ENCODE results near the gene STRIP1. TPM values are rescaled to one million over a fixed set of nuclear protein-coding genes. Genes with fewer than 3 reads are reported as not detected.

STRIP1 gene
- total RNA-seq, 4 donors from 2014 or later = 43.0 to 71.0 (median 57.6) TPM

DNA sequence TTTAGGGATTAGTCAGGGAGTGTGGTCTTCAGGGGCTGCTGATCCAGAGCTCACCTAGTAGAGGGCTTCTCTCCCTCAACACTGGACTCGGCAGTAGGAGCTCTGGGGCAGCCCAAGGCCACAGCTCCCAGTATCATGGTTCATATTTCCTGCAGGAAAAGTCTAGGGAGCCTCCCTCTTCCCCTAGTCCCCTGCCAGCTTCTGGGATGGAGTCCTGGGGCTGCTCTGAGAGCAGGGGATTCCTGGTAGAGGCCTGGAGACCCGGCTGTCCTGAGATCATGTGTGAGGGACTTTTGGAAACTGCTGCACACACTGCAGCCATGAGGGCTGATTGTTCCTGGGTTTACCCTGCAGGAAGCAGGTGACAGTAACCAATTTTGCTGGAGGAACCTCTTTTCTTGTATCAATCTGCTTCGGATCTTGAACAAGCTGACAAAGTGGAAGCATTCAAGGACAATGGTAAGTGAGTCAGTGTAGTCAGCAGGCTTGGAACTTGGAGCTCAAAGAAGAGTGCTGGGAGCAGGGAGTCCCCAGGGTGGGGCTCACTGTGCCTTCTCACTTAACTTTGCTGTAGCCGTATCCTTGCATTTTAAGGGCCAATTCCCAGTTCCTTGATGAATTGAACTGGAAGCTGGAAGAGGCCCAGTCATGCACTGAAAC is 16.3 kb downstream of the STRIP1 start:
- WGBS = 52% methylated on average over 4 of the region's 4 CpGs
- Histone ChIP-seq H3K9me3 (no peaks in the 10 kb centered on the region), H3K27me3 (no peaks in the 10 kb centered on the region), H3K27ac (no peak overlapping the region), H3K4me3 (no peak overlapping the region), H3K4me1 (peaks cover 15% of the 10 kb centered on the region), H3K36me3 (peaks cover 99% of the 10 kb centered on the region)
- no peak for DNase-seq (ENCODE audit: low spot score in 2 of 2)
- no peak for TF ChIP-seq POLR2A (IDR thresholded peaks at IDR 0.05)
- TF ChIP-seq CTCF (IDR thresholded peaks at IDR 0.05) = no peak
- TF ChIP-seq POLR2AphosphoS5 (IDR thresholded peaks at IDR 0.05) = no peak
- no peak for TF ChIP-seq EP300 (IDR thresholded peaks at IDR 0.05)

- 60% methylated on average over 2 of the region's 2 CpGs for WGBS
- no peak overlapping the region for H3K27ac ChIP-seq
- no peak for DNase-seq (ENCODE audit: low spot score in 2 of 2)
- H3K4me1 ChIP-seq = peaks cover 19% of the 10 kb centered on the region
- TF ChIP-seq POLR2A (IDR thresholded peaks at IDR 0.05) (no peak), POLR2AphosphoS5 (IDR thresholded peaks at IDR 0.05) (no peak), EP300 (IDR thresholded peaks at IDR 0.05) (no peak), CTCF (IDR thresholded peaks at IDR 0.05) (no peak)
- no peaks in the 10 kb centered on the region for H3K9me3 ChIP-seq
- peaks cover 99% of the 10 kb centered on the region for H3K36me3 ChIP-seq
- no peak overlapping the region for H3K4me3 ChIP-seq
- H3K27me3 ChIP-seq = no peaks in the 10 kb centered on the region
Measured at GRCh38 chr1:110051262-110051648, 16.8 kb downstream of the STRIP1 start.

DNA sequence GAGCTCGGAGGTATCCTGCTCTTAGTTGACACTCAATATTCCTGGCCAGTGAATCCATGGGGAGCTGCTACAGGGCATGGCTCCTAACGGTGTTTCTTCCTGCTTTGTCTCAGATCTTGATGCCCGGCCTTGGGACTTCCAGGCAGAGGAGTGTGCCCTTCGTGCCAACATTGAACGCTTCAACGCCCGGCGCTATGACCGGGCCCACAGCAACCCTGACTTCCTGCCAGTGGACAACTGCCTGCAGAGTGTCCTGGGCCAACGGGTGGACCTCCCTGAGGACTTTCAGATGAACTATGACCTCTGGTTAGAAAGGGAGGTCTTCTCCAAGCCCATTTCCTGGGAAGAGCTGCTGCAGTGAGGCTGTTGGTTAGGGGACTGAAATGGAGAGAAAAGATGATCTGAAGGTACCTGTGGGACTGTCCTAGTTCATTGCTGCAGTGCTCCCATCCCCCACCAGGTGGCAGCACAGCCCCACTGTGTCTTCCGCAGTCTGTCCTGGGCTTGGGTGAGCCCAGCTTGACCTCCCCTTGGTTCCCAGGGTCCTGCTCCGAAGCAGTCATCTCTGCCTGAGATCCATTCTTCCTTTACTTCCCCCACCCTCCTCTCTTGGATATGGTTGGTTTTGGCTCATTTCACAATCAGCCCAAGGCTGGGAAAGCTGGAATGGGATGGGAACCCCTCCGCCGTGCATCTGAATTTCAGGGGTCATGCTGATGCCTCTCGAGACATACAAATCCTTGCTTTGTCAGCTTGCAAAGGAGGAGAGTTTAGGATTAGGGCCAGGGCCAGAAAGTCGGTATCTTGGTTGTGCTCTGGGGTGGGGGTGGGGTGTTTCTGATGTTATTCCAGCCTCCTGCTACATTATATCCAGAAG is 19.4 kb downstream of the STRIP1 start:
- Histone ChIP-seq H3K36me3 (peaks cover 87% of the 10 kb centered on the region), H3K4me1 (peaks cover 40% of the 10 kb centered on the region), H3K4me3 (no peak overlapping the region), H3K27ac (no peak overlapping the region), H3K9me3 (no peaks in the 10 kb centered on the region), H3K27me3 (no peaks in the 10 kb centered on the region)
- WGBS = 67% methylated on average over 16 of the region's 16 CpGs
- DNase-seq (ENCODE audit: low spot score in 2 of 2) = peak in 1 of 2 donors; percentile 79
- no peak for TF ChIP-seq EP300 (IDR thresholded peaks at IDR 0.05)
- peak; percentile 68 to 95 for TF ChIP-seq CTCF (IDR thresholded peaks at IDR 0.05)

- H3K36me3 ChIP-seq = peaks cover 68% of the 10 kb centered on the region
- TF ChIP-seq CTCF (IDR thresholded peaks at IDR 0.05) = no peak
- no peak for TF ChIP-seq EP300 (IDR thresholded peaks at IDR 0.05)
- TF ChIP-seq POLR2AphosphoS5 (IDR thresholded peaks at IDR 0.05) = no peak
- no peak for TF ChIP-seq POLR2A (IDR thresholded peaks at IDR 0.05)
- peak in 1 of 2 donors; percentile 51 for DNase-seq (ENCODE audit: low spot score in 2 of 2)
- no peaks in the 10 kb centered on the region for H3K9me3 ChIP-seq
- 84% methylated on average over 5 of the region's 5 CpGs for WGBS
- H3K27me3 ChIP-seq = no peaks in the 10 kb centered on the region
- no peak overlapping the region for H3K4me3 ChIP-seq
- H3K27ac ChIP-seq = no peak overlapping the region
- peaks cover 28% of the 10 kb centered on the region for H3K4me1 ChIP-seq
Measured at GRCh38 chr1:110055493-110056284, 21.3 kb downstream of the STRIP1 start.
